ENCODE data around the gene GM2A.
"Not testable (repeated sequence)": the region's sequence is repeated elsewhere in the genome, so short reads cannot be mapped to it uniquely, and the experiment has no call there.

Gene GM2A

DNA sequence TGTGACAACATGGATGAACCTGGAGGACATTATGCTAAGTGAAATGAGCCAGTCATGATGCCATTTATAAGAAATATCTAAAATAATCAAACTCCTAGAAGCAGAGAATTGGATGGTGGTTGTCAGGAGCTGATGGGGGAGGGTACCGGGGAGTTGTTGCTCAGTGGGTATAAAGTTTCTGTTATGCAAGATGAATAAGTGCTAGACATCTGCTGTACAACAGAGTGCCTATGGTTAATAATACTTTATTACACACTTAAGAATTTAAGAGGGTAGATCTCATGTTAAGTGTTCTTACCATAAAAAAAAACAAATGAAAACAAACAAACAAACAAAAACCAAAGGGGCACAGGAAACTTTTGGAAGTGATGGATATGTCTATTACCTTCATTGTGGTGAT is 16.1 kb upstream of the GM2A start:
- TF ChIP-seq, protein P1, sequence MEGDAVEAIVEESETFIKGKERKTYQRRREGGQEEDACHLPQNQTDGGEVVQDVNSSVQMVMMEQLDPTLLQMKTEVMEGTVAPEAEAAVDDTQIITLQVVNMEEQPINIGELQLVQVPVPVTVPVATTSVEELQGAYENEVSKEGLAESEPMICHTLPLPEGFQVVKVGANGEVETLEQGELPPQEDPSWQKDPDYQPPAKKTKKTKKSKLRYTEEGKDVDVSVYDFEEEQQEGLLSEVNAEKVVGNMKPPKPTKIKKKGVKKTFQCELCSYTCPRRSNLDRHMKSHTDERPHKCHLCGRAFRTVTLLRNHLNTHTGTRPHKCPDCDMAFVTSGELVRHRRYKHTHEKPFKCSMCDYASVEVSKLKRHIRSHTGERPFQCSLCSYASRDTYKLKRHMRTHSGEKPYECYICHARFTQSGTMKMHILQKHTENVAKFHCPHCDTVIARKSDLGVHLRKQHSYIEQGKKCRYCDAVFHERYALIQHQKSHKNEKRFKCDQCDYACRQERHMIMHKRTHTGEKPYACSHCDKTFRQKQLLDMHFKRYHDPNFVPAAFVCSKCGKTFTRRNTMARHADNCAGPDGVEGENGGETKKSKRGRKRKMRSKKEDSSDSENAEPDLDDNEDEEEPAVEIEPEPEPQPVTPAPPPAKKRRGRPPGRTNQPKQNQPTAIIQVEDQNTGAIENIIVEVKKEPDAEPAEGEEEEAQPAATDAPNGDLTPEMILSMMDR (IDR thresholded peaks at IDR 0.05; ENCODE audit: low read depth, low read length) = no peak
- DNase-seq (ENCODE audit: extremely low read depth, low read depth) = no peak

DNA sequence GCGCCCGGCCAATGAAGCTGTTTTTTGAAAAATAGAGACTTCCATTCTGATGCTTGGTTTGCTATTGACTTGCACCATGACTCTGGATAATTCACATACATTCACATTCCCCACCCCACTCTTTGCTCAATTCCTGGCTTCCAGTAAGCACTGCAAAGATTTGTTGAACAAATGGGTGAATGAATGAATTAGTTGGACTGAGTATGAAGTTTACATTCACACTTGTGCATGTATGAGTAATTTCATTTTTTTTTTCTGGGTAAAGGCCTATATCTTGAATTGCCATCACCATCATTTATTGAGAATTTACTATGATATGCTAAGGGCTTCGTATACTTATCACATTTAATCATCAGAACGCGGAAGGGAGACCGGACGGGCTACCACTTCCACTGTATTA is 15.3 kb upstream of the GM2A start:
- no peak for DNase-seq (ENCODE audit: extremely low read depth, low read depth)
- TF ChIP-seq, protein P1 (IDR thresholded peaks at IDR 0.05; ENCODE audit: low read depth, low read length) = no peak

DNA sequence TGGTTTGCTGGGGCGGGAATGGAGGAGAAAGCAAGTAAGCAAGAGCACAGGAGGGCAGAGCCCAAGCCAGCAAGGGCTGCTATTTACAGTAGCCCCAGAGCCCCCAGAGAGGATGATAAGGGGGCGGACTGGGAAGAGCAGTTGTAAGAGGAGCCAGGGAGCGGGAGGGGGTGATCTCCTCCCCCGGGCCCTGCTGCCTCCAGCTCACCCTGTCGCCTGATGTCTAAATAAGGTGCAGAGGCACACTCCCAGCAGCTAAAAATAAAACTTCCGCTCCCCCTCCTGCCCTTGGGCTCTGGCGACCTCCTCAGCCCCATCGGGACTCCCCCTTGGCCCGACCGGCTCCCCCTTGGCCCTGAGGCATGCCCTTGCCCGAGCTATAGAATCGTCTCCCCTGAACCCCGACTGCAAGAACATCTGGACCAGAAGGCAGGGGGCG is 14.7 kb upstream of the GM2A start:
- TF ChIP-seq, protein P1 (IDR thresholded peaks at IDR 0.05; ENCODE audit: low read depth, low read length) = no peak
- no peak for DNase-seq (ENCODE audit: extremely low read depth, low read depth)

DNA sequence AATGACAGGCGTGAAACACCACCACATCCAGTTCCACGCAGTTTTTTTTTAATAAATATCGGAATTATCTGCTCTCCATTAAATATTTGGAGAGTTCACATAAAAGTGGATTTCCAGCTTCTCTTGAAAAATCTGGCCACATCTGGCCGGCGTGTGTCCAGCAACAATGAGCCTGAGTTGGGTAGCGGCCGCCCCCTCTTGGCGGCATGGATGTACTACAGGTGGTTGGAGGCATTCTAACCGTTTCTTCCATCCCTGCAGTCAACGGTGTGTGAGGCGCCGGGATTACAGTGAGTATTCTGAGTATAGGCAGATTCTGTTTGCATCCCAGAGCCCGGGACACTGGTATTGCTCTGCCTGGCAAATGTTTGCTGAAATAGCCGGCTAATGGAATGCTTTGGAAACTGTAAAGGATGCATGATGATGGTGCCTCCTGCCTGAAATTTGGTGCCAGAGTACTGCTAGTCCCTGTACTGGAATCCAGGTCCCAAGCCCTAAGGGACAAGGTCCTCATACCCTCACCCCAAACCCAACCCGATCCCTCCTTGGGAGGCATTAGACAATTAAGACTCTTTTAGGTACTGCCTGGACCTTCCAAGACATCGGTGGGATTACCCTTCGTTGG is 13.6 kb upstream of the GM2A start:
- TF ChIP-seq, protein P1 (IDR thresholded peaks at IDR 0.05; ENCODE audit: low read depth, low read length) = peak; percentile 66
- peak; percentile 15 for DNase-seq (ENCODE audit: extremely low read depth, low read depth)

DNA sequence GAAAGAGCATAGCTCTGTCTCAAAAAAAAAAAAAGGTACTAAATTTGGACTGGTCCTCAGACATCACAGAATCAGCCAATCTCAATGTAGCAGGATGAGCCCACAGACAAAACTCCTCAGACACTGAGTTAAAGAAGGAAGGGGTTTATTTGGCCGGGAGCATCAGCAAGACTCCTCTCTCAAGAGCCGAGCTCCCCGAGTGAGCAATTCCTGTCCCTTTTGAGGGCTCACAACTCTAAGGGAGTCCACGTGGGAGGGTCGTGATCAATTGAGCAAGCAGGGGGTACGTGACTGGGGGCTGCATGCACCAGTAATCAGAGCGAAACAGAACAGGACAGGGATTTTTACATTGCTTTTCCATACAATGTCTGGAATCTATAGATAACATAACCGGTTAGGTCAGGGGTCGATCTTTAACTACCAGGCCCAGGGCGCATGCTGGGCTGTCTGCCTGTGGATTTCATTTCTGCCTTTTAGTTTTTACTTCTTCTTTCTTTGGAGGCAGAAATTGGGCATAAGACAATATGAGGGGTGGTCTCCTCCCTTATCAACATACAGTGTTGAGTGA is 12.6 kb upstream of the GM2A start:
- DNase-seq (ENCODE audit: extremely low read depth, low read depth) = not testable (repeated sequence)

DNA sequence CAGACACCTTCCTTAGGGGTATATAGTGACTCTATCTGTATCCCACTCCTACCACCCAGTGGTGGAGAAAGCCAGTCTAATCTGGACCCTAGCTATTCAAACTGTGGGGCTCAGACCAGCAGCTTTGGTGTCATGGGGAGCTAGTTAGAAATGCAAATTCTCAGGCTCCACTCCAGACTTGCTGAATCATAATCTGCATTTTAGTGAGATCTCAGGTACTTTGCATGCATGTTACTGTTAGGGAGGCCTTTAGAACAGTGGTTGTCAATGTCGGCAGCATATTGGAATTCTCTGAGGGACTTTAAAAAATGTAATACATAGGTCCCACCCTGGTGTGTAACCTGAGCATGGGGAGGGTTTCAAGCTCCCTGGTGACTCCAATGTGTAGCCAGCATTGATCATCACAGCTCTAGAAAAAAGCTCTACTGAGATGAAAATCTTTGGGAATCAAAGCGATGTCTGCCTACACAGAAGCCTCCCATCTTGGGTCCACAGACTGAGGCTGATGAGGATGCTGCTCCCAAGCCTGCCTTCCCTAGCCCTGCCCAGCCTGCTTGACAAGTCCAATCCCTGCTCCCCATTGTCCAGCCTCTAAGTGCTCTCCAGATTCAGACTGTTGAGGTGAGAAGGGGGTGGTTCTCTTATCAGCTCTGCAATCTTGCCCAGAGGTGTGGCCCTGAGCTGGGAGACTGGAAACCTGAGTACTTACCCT is 11.9 kb upstream of the GM2A start:
- TF ChIP-seq, protein P1 (IDR thresholded peaks at IDR 0.05; ENCODE audit: low read depth, low read length) = no peak
- DNase-seq (ENCODE audit: extremely low read depth, low read depth) = no peak

DNA sequence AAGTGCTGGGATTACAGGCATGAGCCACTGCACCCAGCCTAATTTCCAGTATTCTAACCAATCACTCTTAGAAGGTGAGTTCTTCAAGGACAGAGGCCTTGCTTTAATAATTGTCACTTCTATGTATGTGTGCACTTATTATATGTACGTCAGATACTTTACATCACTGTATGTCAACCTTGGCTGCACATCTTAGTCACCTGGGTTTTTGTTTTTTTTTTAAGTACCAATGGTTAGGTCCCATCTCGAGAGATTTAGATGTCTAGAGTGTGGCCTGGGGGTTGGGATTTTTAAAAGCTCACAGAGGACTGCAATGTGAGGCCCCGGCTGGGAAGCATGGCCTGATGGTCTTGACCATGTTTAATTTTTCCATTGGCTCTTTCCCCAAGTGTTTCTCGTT is 9.9 kb upstream of the GM2A start:
- no peak for DNase-seq (ENCODE audit: extremely low read depth, low read depth)
- TF ChIP-seq, protein P1 (IDR thresholded peaks at IDR 0.05; ENCODE audit: low read depth, low read length) = no peak
